ENCODE results near the gene FHDC1. TPM values are rescaled to one million over a fixed set of nuclear protein-coding genes. Genes with fewer than 3 reads are reported as not detected.

FHDC1 gene
- total RNA-seq, 2 donors from 2014 or later: 0.99 to 3.9 TPM

DNA sequence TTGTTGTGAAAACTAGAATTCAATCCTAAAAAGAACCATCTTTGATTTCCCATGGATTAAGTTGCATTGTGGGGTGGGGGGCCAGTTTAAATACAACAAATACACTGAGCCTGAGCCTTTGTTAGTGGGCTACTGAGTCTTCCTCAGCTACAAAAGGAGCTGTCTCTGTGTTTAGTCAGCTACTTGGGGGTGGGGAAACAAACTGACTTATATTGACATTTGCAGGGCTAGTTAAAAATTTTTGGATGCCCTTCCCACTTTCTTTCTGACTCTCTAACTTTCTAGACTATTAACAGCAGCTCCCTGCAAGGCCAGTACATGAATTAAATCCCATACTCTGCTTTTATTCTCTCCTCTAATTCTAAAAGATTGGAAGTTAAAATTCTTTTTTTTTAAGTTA, 32.5 kb upstream of the FHDC1 start:
- ATAC-seq: no peak
- no peak for TF ChIP-seq POLR2A (IDR thresholded peaks at IDR 0.05)
- TF ChIP-seq, protein P1, sequence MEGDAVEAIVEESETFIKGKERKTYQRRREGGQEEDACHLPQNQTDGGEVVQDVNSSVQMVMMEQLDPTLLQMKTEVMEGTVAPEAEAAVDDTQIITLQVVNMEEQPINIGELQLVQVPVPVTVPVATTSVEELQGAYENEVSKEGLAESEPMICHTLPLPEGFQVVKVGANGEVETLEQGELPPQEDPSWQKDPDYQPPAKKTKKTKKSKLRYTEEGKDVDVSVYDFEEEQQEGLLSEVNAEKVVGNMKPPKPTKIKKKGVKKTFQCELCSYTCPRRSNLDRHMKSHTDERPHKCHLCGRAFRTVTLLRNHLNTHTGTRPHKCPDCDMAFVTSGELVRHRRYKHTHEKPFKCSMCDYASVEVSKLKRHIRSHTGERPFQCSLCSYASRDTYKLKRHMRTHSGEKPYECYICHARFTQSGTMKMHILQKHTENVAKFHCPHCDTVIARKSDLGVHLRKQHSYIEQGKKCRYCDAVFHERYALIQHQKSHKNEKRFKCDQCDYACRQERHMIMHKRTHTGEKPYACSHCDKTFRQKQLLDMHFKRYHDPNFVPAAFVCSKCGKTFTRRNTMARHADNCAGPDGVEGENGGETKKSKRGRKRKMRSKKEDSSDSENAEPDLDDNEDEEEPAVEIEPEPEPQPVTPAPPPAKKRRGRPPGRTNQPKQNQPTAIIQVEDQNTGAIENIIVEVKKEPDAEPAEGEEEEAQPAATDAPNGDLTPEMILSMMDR (IDR thresholded peaks at IDR 0.05): no peak
- Histone ChIP-seq H3K4me1 (no peaks in the 10 kb centered on the region), H3K27ac (no peak overlapping the region), H3K4me3 (no peak overlapping the region), H3K9me3 (no peaks in the 10 kb centered on the region), H3K27me3 (no peaks in the 10 kb centered on the region), H3K36me3 (replicated peaks in 1 of 2; ENCODE audit: insufficient read depth in 1 of 2, low read depth in 2 of 2) (no peaks in the 10 kb centered on the region)
- intact Hi-C loops (cut with DNase I): no loop called here
- DNase-seq: no peak

DNA sequence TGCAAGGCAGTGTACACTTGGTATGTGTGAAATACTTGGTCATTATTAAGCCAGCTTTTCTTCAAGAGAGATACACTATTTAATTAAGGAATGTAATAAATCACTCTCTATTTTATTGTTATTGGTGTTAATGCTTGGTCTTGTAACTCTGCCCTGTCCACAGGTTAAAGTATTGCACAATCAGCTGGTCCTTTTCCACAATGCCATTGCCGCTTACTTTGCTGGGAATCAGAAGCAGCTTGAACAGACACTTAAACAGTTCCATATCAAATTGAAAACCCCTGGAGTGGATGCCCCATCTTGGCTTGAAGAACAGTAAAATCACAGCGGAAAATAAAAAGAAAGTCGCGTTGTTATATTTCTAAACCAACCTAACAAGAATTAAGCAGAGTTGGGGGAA, 26.2 kb upstream of the FHDC1 start:
- Histone ChIP-seq H3K36me3 (replicated peaks in 1 of 2; ENCODE audit: insufficient read depth in 1 of 2, low read depth in 2 of 2) (no peaks in the 10 kb centered on the region), H3K4me3 (no peak overlapping the region), H3K9me3 (no peaks in the 10 kb centered on the region), H3K4me1 (no peaks in the 10 kb centered on the region), H3K27ac (no peak overlapping the region), H3K27me3 (no peaks in the 10 kb centered on the region)
- intact Hi-C loops (cut with DNase I): no loop called here
- ATAC-seq (no peak), DNase-seq (no peak)
- 89 to 95% methylated on average over 4 of the region's 4 CpGs for WGBS, 2 donors
- TF ChIP-seq POLR2A (IDR thresholded peaks at IDR 0.05): no peak
- TF ChIP-seq, protein P1 (IDR thresholded peaks at IDR 0.05): no peak

DNA sequence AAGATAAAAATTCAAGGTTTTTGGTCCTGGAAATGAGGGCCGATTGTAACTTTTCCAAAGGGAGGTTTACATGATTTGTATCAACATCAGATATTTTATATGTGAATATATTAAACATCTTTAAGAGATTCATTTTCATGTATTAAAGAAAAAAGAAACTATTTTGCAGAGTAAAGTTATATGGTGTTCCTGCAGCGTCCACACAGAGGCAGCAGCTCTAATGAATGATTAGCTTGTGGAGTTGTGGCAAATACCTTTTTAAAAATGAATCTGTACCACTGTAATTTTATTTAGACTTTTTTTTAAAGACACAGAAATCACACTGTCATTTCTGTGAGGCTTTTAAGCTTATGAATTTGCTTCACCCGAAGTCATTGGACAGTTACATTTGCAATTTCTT, 25.6 kb upstream of the FHDC1 start:
- Histone ChIP-seq H3K27ac (no peak overlapping the region), H3K36me3 (replicated peaks in 1 of 2; ENCODE audit: insufficient read depth in 1 of 2, low read depth in 2 of 2) (no peaks in the 10 kb centered on the region), H3K4me1 (no peaks in the 10 kb centered on the region), H3K27me3 (no peaks in the 10 kb centered on the region), H3K9me3 (no peaks in the 10 kb centered on the region), H3K4me3 (no peak overlapping the region)
- WGBS, 2 donors: 73 to 93% methylated on average over 3 of the region's 3 CpGs
- intact Hi-C loops (cut with DNase I): no loop called here
- DNase-seq (no peak), ATAC-seq (no peak)
- TF ChIP-seq, protein P1 (IDR thresholded peaks at IDR 0.05): no peak
- TF ChIP-seq POLR2A (IDR thresholded peaks at IDR 0.05): no peak

DNA sequence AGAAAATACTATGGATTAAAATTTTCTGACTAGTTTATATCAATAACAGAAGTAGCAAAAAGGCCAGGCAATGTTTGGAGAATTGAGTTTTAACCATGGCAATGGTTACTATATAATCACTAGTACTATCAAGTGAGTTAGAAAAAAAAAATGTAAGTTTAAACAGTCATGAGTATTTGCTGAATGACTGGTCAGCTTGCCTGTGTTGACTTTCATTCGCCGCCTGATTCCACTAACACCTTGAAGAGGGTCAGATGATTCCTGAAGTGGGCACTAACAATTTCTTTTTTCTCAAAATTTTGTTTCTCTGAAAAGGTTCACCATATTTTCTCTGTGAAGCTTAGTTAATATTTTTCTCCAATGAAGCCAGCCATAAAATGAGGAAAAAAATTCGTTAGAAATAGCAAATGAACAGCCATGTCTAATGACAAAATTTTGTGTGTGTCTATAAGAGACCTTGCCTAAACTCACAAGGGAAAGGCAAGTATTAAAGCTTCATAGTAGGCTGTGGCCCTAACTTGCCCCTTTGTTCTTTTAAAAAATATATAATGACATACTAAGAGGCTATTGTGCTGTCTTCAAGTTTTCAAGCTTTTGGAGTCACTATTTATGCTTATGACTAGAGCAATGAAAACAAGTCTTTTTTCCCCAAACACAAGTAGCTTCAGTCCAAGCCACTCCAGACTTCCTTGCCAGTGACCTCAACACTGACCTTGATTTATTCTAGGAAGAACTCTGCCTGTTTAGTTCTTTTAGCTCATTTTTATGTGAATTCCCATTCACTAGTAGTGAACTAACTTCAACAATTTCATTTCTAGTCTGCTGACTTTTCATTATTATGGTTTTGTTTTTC, 18.4 kb upstream of the FHDC1 start:
- no peak for TF ChIP-seq POLR2A (IDR thresholded peaks at IDR 0.05)
- TF ChIP-seq, protein P1 (IDR thresholded peaks at IDR 0.05): no peak
- DNase-seq: no peak
- ATAC-seq: no peak
- H3K9me3 ChIP-seq: no peaks in the 10 kb centered on the region
- intact Hi-C loops (cut with DNase I): no loop called here
- no peak overlapping the region for H3K4me3 ChIP-seq
- no peaks in the 10 kb centered on the region for H3K27me3 ChIP-seq
- 77 to 87% methylated on average over 3 of the region's 3 CpGs for WGBS, 2 donors
- no peaks in the 10 kb centered on the region for H3K36me3 ChIP-seq (replicated peaks in 1 of 2; ENCODE audit: insufficient read depth in 1 of 2, low read depth in 2 of 2)
- H3K4me1 ChIP-seq: no peaks in the 10 kb centered on the region
- no peak overlapping the region for H3K27ac ChIP-seq

DNA sequence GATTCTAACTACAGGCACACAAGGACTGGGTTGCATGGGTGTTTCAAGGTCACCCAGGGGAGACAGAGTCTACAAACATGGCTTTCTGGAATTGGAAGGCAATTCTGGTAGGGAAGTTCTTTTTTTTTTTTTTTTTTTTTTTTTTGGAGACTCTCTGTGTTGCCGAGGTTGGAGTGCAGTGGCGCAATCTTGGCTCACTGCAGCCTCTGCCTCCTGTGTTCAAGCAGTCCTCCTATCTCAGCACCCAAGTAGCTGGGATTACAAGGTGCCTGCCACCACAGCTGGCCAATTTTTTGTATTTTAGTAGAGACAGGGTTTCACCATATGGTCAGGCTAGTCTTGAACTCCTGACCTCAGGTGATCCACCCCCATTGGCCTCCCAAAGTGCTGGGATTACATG, 16.3 kb upstream of the FHDC1 start:
- Histone ChIP-seq H3K4me1 (no peaks in the 10 kb centered on the region), H3K27ac (no peak overlapping the region), H3K27me3 (no peaks in the 10 kb centered on the region), H3K9me3 (no peaks in the 10 kb centered on the region), H3K4me3 (no peak overlapping the region), H3K36me3 (replicated peaks in 1 of 2; ENCODE audit: insufficient read depth in 1 of 2, low read depth in 2 of 2) (no peaks in the 10 kb centered on the region)
- ATAC-seq (no peak), DNase-seq (no peak)
- intact Hi-C loops (cut with DNase I): no loop called here
- TF ChIP-seq, protein P1 (IDR thresholded peaks at IDR 0.05): no peak
- no peak for TF ChIP-seq POLR2A (IDR thresholded peaks at IDR 0.05)
- 100% methylated on average over 2 of the region's 2 CpGs for WGBS, 2 donors

All from body of pancreas (tissue), 4 donors.